Upper lobe of left lung (tissue), 4 donors: Measurements from ENCODE around the gene LMO4.

Experiments used
- CTCF ChIP-seq, 6 experiments: fragments of 450-650 bp in 4 of 6; fragments of 200-600 bp in 2 of 6; sonication (generic) in 2 of 6; IDR thresholded peaks; one replicate each; pipeline ENCODE4 v1.5.1; 2016 to 2019; ENCODE audit warnings: antibody characterized with exemption in 6 of 6
- EP300 ChIP-seq, 4 donors: sonication (generic); formaldehyde crosslinking; IDR thresholded peaks; one replicate each; pipeline ENCODE4 v1.5.1; 2017; ENCODE audit warnings: antibody characterized with exemption in 4 of 4, control low read depth in 2 of 4
- POLR2A ChIP-seq, 4 donors: fragments of 450-650 bp; IDR thresholded peaks; one replicate each; pipeline ENCODE4 v1.5.1; 2016 to 2017; ENCODE audit warnings: antibody characterized with exemption in 4 of 4, mild to moderate bottlenecking in 2 of 4
- POLR2AphosphoS5 ChIP-seq, 2 donors: sonication (generic); formaldehyde crosslinking; IDR thresholded peaks; one replicate each; pipeline ENCODE4 v1.5.1; 2017; ENCODE audit warnings: antibody characterized with exemption in 2 of 2

DNA sequence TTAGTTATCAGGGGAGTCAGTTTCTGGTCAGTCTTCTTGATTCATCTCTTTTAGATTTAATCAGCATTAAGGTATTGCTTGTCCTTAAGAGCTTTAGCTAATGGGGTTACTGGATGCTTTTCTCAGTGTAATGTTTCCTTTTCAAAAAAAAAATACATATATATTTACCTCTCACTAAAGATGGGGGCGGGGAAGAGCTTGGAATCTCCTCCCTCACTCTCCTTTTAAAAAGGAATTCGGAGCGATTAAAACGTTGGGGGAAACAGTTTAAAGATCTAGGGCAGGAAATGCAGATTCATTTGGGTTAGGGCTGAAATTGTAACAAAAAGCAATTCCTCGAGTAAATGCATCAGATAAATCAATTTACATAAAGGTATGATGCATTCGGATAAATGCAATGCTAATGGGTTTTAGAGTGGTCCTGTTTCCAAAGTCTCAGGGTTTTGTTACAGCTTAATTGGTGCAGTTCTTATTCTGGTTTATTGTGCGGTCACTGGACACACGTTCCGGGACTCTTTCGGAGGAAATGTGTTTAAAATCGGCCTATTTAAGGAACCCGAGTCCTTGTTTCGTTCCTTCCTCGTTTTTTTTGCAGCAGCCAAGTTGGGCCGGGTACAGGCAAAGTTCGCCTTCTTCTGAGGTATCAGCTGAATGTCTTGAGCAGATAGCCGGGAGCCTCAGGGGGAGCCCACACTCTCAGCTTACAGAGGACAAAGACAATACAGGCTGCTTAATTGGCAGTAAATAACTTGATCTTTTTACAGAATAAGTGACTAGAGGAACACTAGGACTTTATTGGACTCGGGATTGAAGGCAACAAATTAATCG lies 1.6 kb downstream of the LMO4 start:
- TF ChIP-seq POLR2AphosphoS5 (IDR thresholded peaks at IDR 0.05) (no peak), CTCF (IDR thresholded peaks at IDR 0.05) (no peak), POLR2A (IDR thresholded peaks at IDR 0.05) (no peak), EP300 (IDR thresholded peaks at IDR 0.05) (no peak)
